ENCODE data around the gene PPP1R7. TPM values are rescaled to one million over a fixed set of nuclear protein-coding genes. Genes with fewer than 3 reads are reported as not detected.

The PPP1R7 gene
- total RNA-seq, 2 donors from 2014 or later = 48.5 to 52.7 TPM

DNA sequence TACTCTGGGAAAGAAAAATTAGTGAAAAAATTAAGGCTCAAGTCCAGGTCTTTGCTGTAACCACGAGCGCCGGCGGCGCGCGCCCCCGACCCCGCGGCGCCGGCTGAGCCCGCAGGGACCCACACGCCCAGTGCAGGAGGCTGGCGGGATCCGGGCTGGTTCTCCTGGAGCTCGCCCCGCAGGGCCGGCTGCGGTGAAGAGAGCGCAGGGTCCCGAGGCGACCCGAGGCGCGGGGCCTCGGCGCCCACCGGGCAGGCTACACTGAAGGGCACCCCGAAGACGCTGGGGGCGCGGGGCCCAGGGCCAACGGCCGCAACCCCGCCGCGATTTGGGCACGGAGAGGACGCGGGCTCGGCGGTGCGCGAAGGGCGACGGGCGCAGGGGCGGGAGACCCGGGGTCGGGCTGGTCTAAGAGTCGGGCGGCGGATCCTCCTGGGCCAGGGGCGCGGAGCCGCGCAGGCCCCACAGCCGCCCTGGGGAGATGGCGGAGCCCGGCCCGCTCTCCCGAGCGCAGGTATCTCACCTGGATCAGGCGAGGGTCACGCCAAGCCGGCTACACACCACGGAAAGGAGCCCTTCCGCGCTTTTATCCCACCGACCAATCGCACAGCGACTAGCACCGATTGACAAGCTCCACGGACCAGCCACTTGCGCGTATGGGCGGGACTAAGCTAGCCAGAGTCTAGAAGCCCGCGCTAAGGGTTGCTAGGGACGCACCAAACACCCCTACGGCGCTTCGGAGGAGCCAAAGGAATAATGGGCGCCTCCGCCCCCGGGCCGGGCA is 1.2 kb upstream of the PPP1R7 start, which contains the start of gene PASK:
TSS of gene PASK (minus strand) at position 582 of the 784 bp plus-strand sequence. CDS start 6,440 bp downstream, outside the sequence.
- H3K9me3 ChIP-seq (ENCODE audit: control insufficient read depth, low read length) = no peaks in the 10 kb centered on the region
- peak within 1 kb of the TSS; percentile 92 for H3K4me3 ChIP-seq (ENCODE audit: low read length)
- TF ChIP-seq CTCF (conservative IDR thresholded peaks at IDR 0.05) = no peak
- H3K27ac Mint-ChIP-seq = peak within 1 kb of the TSS; percentile 94
- 0 to 1% methylated on average over 26 to 88 of the region's 88 CpGs for WGBS, 2 experiments (ENCODE audit: insufficient coverage in 1 of 2, insufficient read length in 1 of 2)
- peak; percentile 99 for DNase-seq
- peaks cover 12% of the 10 kb centered on the region for H3K36me3 Mint-ChIP-seq (ENCODE audit: low read depth)
- peaks cover 5% of the 10 kb centered on the region for H3K27me3 ChIP-seq (ENCODE audit: control insufficient read depth, insufficient read depth, low read length, poor library complexity, severe bottlenecking)
- H3K9me3 Mint-ChIP-seq = no peaks in the 10 kb centered on the region
- no peaks in the 10 kb centered on the region for H3K4me1 ChIP-seq (ENCODE audit: control insufficient read depth, insufficient read depth, low read length)
- H3K27me3 Mint-ChIP-seq (ENCODE audit: insufficient read depth) = peaks cover 2% of the 10 kb centered on the region
- H3K4me1 Mint-ChIP-seq = peaks cover 18% of the 10 kb centered on the region
- peak within 1 kb of the TSS; percentile 69 for H3K9ac ChIP-seq (ENCODE audit: extremely low read depth, low read length, poor library complexity, severe bottlenecking)
- peak within 1 kb of the TSS; percentile 89 for H3K4me3 Mint-ChIP-seq
- no peaks in the 10 kb centered on the region for H3K36me3 ChIP-seq (ENCODE audit: control insufficient read depth, insufficient read depth, low read length)
- H3K27ac ChIP-seq (ENCODE audit: low read depth, low read length) = no peak within 1 kb of the TSS

- WGBS, 2 experiments (ENCODE audit: insufficient coverage in 1 of 2, insufficient read length in 1 of 2) = 0% methylated on average over 18 to 23 of the region's 23 CpGs
- peaks cover 2% of the 10 kb centered on the region for H3K27me3 Mint-ChIP-seq (ENCODE audit: insufficient read depth)
- H3K27ac Mint-ChIP-seq = peak overlapping the region; percentile 90
- H3K36me3 Mint-ChIP-seq (ENCODE audit: low read depth) = peaks cover 11% of the 10 kb centered on the region
- Histone ChIP-seq H3K27me3 (ENCODE audit: control insufficient read depth, insufficient read depth, low read length, poor library complexity, severe bottlenecking) (peaks cover 5% of the 10 kb centered on the region), H3K9me3 (ENCODE audit: control insufficient read depth, low read length) (no peaks in the 10 kb centered on the region), H3K9ac (ENCODE audit: extremely low read depth, low read length, poor library complexity, severe bottlenecking) (peak overlapping the region; percentile 69), H3K27ac (ENCODE audit: low read depth, low read length) (no peak overlapping the region), H3K4me1 (ENCODE audit: control insufficient read depth, insufficient read depth, low read length) (no peaks in the 10 kb centered on the region), H3K36me3 (ENCODE audit: control insufficient read depth, insufficient read depth, low read length) (no peaks in the 10 kb centered on the region), H3K4me3 (ENCODE audit: low read length) (peak overlapping the region; percentile 92)
- no peak for TF ChIP-seq CTCF (conservative IDR thresholded peaks at IDR 0.05)
- DNase-seq = no peak
- H3K4me3 Mint-ChIP-seq = peak overlapping the region; percentile 89
- H3K4me1 Mint-ChIP-seq = peaks cover 18% of the 10 kb centered on the region
- H3K9me3 Mint-ChIP-seq = no peaks in the 10 kb centered on the region
Measured at GRCh38 chr2:241149675-241149924, 667 bp upstream of the PPP1R7 start.

DNA sequence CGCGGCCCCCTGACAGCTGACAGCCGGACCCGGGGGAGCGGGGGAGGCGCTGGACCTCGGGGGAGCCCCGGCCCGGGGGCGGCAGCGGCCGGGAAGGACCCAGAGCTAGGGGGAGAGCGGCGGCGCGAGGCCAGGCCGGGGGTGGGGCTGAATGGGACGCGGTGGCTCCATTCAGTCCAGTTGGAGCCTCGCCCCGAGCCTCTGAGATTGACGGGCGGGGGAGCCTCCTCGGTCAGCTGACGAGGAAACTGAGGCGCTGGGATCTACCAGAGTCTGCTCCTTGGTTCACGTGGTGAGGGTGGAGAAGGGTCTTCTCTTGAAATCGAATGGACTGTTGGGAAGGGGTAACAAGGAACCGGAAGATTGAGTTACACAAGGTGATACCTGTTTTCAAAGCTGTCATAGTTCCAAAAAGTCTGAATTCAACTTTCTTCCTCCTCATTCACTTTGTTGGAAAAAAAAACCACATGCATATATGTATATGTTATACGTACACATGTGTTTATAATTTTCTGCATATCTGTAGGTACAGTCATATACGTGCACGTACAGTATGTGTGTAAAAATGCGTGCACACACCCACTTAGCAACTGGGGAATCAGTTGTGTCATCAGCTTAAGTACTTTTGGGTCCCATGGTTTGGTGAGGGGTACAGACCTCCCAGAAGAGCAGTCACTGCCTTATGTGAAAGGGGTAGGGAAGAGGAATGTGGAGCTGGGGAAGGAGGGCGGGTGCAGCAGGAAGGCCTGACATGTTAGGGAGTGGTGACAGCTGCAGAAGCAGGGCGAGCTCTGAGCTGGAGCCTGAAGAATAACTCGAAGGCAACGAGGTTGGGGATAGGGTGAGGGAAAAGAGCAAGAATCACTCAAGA is 628 bp downstream of the PPP1R7 start:
- Histone ChIP-seq H3K4me1 (ENCODE audit: control insufficient read depth, insufficient read depth, low read length) (no peaks in the 10 kb centered on the region), H3K36me3 (ENCODE audit: control insufficient read depth, insufficient read depth, low read length) (peaks cover 6% of the 10 kb centered on the region), H3K9ac (ENCODE audit: extremely low read depth, low read length, poor library complexity, severe bottlenecking) (peak overlapping the region; percentile 60), H3K27me3 (ENCODE audit: control insufficient read depth, insufficient read depth, low read length, poor library complexity, severe bottlenecking) (peaks cover 5% of the 10 kb centered on the region), H3K9me3 (ENCODE audit: control insufficient read depth, low read length) (no peaks in the 10 kb centered on the region), H3K4me3 (ENCODE audit: low read length) (peak overlapping the region; percentile 92), H3K27ac (ENCODE audit: low read depth, low read length) (no peak overlapping the region)
- peak overlapping the region; percentile 94 for H3K27ac Mint-ChIP-seq
- H3K4me1 Mint-ChIP-seq = peaks cover 18% of the 10 kb centered on the region
- H3K36me3 Mint-ChIP-seq (ENCODE audit: low read depth) = peaks cover 9% of the 10 kb centered on the region
- H3K9me3 Mint-ChIP-seq = no peaks in the 10 kb centered on the region
- no peak for DNase-seq
- H3K27me3 Mint-ChIP-seq (ENCODE audit: insufficient read depth) = peaks cover 2% of the 10 kb centered on the region
- peak overlapping the region; percentile 89 for H3K4me3 Mint-ChIP-seq
- no peak for TF ChIP-seq CTCF (conservative IDR thresholded peaks at IDR 0.05)
- 17 to 19% methylated on average over 21 to 37 of the region's 37 CpGs for WGBS, 2 experiments (ENCODE audit: insufficient coverage in 1 of 2, insufficient read length in 1 of 2)

Measured in endodermal cell (in vitro differentiated cells).